ENCODE results near the gene THAP2.

THAP2 gene

DNA sequence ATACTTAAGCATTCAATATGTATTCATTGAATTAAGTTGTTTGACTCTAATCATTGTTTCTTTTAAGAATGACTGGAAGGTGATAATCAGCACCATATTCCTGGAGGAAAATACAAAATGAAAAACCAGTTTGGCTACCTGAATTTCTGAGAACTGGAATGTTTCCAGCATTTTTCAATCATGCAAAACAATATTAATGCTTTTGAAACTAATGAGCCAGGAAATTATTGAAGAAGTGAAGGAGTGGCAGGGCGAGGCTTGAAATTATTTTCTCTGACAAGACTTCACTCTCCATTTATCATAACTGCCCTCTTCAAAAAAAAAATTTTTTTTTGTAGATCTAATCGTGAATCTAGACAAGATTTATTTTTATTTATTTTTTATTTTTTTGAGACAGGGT is 40.8 kb downstream of the THAP2 start:
- no peak for DNase-seq

GRCh38 chr12:71708658-71709057 is 44.6 kb downstream of the THAP2 start:
- no peak for DNase-seq

DNA sequence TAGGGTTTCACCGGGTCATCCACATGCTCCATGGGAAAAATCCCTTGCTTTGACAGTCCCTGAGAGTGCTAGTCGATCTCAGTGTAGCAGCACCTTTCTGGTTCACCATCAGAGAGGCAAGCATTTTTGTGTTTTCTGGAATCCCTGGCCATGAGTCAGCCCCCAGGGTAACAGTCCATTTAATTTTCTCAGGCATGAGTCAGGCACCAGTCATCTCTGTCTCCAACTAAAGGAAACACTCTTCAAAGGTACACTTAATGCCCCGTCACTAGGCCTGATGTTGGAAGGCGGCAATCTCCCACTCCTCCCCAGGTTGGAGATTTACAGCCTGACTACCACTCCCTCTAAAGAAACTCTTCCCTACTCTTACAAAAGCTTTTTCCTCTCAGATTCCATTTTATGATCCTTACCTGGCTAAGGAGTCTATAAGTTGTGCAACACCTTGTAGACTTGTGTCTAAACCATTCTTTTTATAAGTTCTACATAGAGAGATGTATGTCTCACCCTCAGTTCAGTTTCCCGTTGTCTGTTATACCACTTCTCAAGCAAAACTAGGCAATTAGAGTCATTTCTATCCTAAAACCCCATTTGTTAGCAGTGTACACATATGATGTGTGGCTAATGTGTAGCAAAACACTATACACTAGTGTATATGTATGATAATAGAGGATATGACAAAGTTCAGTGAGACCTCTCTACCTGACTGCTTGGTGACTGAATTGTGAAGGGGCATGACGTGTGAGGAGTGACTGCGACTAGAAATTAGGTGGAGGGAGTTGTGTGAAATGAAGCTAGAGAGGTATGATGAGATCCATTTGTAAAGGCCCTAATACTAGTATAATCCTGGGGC is 46.4 kb downstream of the THAP2 start:
- DNase-seq, result no peak

GRCh38 chr12:71718611-71719010 is 54.5 kb downstream of the THAP2 start:
- DNase-seq, result no peak

- no peak for DNase-seq
Measured at GRCh38 chr12:71719647-71720370, 55.7 kb downstream of the THAP2 start.

GRCh38 chr12:71721783-71722505 is 57.8 kb downstream of the THAP2 start:
- no peak for DNase-seq

- DNase-seq, result no peak
Measured at GRCh38 chr12:71725011-71725410, 60.9 kb downstream of the THAP2 start.

DNA sequence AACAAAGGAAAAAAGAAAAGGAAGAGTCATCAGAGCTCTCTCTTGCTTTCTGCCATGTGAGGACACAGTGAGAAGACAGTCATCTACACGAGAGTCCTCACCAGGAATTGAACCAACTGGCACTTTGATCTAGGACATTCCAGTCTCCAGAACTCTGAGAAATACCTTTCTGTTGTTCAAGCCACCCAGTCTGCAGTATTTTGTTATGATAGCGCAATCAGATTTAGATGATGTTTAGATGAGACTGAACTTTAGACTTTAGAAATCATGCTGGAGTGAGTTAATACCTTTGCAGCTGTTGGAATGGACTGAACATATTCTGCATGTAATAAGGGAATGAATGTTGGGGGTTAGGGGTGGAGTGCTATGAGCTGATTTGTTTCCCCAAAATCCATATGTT is 62.4 kb downstream of the THAP2 start:
- no peak for DNase-seq

DNA sequence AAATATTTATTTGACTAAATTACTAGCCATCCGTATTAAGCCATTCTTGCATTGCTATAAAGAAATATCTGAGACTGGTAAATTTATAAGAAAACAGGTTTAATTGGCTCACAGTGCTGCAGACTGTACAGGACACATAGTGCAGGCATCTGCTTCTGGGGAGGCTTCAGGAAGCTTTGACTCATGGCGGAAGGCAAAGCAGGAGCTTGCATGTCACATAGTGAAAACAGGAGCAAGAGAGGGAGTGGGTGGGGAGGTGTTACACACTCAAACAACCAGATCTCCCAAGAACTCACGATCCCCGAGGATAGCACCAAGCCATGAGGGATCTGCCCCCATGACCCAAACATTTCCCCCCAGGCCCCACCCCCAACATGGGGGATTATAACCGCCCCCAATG is 63.9 kb downstream of the THAP2 start:
- DNase-seq, result no peak
